ENCODE measurements around the gene TMCO1.
"Not testable (repeated sequence)": the region's sequence is repeated elsewhere in the genome, so short reads cannot be mapped to it uniquely, and the experiment has no call there.

The TMCO1 gene

GRCh38 chr1:165707984-165708706, 60.5 kb downstream of the TMCO1 start:
- H2BK15ac ChIP-seq (ENCODE audit: low read depth, poor library complexity, severe bottlenecking) = no peak overlapping the region
- WGBS = 89% methylated on average over 11 of the region's 11 CpGs
- no peak overlapping the region for H2BK5ac ChIP-seq (ENCODE audit: low read depth, low read length, poor library complexity, severe bottlenecking)
- H2AFZ ChIP-seq (ENCODE audit: low read depth, low read length) = no peak overlapping the region
- H3K27me3 ChIP-seq (ENCODE audit: control insufficient read depth in 1 of 2, insufficient read depth in 1 of 2, low read length in 2 of 2) = peaks cover 5 to 9% of the 10 kb centered on the region in 2 experiments
- H2BK12ac ChIP-seq (ENCODE audit: low read length in 2 of 2) = no peak overlapping the region
- H3K4me3 ChIP-seq (ENCODE audit: insufficient read depth in 1 of 2, low read depth in 1 of 2, low read length in 2 of 2) = no peak overlapping the region
- no peak overlapping the region for H3K18ac ChIP-seq (ENCODE audit: low read depth in 1 of 2, low read length in 2 of 2)
- no peak overlapping the region for H4K8ac ChIP-seq (ENCODE audit: low read length)
- no peak overlapping the region for H3K9ac ChIP-seq (ENCODE audit: low read length)
- H3K4ac ChIP-seq (ENCODE audit: low read depth in 1 of 2, low read length in 2 of 2) = no peak overlapping the region
- H3K4me2 ChIP-seq (ENCODE audit: low read length, poor library complexity, severe bottlenecking) = no peak overlapping the region
- H3K27ac ChIP-seq (ENCODE audit: low read length, poor library complexity, severe bottlenecking) = no peak overlapping the region
- H3K36me3 ChIP-seq (ENCODE audit: control insufficient read depth in 1 of 2, insufficient read depth in 2 of 2, low read depth in 1 of 2, low read length in 2 of 2) = no peaks in the 10 kb centered on the region
- no peaks in the 10 kb centered on the region for H3K9me3 ChIP-seq (ENCODE audit: control insufficient read depth, low read length)
- no peak overlapping the region for H2BK120ac ChIP-seq (ENCODE audit: low read depth, low read length)
- H3K14ac ChIP-seq (ENCODE audit: low read length in 2 of 2) = no peak overlapping the region
- H3K79me1 ChIP-seq (replicated peaks; ENCODE audit: low read length, poor library complexity, severe bottlenecking) = no peaks in the 10 kb centered on the region
- no peak overlapping the region for H4K91ac ChIP-seq (ENCODE audit: low read length)
- H2AK5ac ChIP-seq (ENCODE audit: low read length, severe bottlenecking) = no peak overlapping the region
- no peaks in the 10 kb centered on the region for H3K4me1 ChIP-seq (ENCODE audit: control insufficient read depth, insufficient read depth, low read depth, low read length)
- no peak for DNase-seq
- H3K23ac ChIP-seq (ENCODE audit: low read length in 2 of 2) = no peak overlapping the region

- WGBS = 85% methylated on average over 1 of the region's 2 CpGs
- Histone ChIP-seq H3K4me3 (ENCODE audit: insufficient read depth in 1 of 2, low read depth in 1 of 2, low read length in 2 of 2) (no peak overlapping the region), H3K18ac (ENCODE audit: low read depth in 1 of 2, low read length in 2 of 2) (no peak overlapping the region)
Observed at GRCh38 chr1:165703648-165704047, 65.0 kb downstream of the TMCO1 start.

GRCh38 chr1:165701922-165702321, 66.7 kb downstream of the TMCO1 start:
- not testable (repeated sequence) for H2BK15ac ChIP-seq (ENCODE audit: low read depth, poor library complexity, severe bottlenecking); H3K4me3 ChIP-seq (ENCODE audit: insufficient read depth in 1 of 2, low read depth in 1 of 2, low read length in 2 of 2); H2AFZ ChIP-seq (ENCODE audit: low read depth, low read length); H2BK120ac ChIP-seq (ENCODE audit: low read depth, low read length); H2BK12ac ChIP-seq (ENCODE audit: low read length in 2 of 2); H2BK5ac ChIP-seq (ENCODE audit: low read depth, low read length, poor library complexity, severe bottlenecking); H3K36me3 ChIP-seq (ENCODE audit: control insufficient read depth in 1 of 2, insufficient read depth in 2 of 2, low read depth in 1 of 2, low read length in 2 of 2); DNase-seq; H3K4me1 ChIP-seq (ENCODE audit: control insufficient read depth, insufficient read depth, low read depth, low read length); H3K27me3 ChIP-seq (ENCODE audit: control insufficient read depth in 1 of 2, insufficient read depth in 1 of 2, low read length in 2 of 2); H3K14ac ChIP-seq (ENCODE audit: low read length in 2 of 2); H2AK5ac ChIP-seq (ENCODE audit: low read length, severe bottlenecking); H3K9me3 ChIP-seq (ENCODE audit: control insufficient read depth, low read length); H4K8ac ChIP-seq (ENCODE audit: low read length); H3K4me2 ChIP-seq (ENCODE audit: low read length, poor library complexity, severe bottlenecking); H3K4ac ChIP-seq (ENCODE audit: low read depth in 1 of 2, low read length in 2 of 2); H3K23ac ChIP-seq (ENCODE audit: low read length in 2 of 2); H3K9ac ChIP-seq (ENCODE audit: low read length); H3K27ac ChIP-seq (ENCODE audit: low read length, poor library complexity, severe bottlenecking); H3K79me1 ChIP-seq (replicated peaks; ENCODE audit: low read length, poor library complexity, severe bottlenecking); H4K91ac ChIP-seq (ENCODE audit: low read length); H3K18ac ChIP-seq (ENCODE audit: low read depth in 1 of 2, low read length in 2 of 2)
- 83% methylated on average over 5 of the region's 7 CpGs for WGBS

More at GRCh38 chr1:165703648-165704047, 65.0 kb downstream of the TMCO1 start:
- Histone ChIP-seq H3K14ac (ENCODE audit: low read length in 2 of 2) (no peak overlapping the region), H3K23ac (ENCODE audit: low read length in 2 of 2) (no peak overlapping the region), H3K27ac (ENCODE audit: low read length, poor library complexity, severe bottlenecking) (no peak overlapping the region), H3K36me3 (ENCODE audit: control insufficient read depth in 1 of 2, insufficient read depth in 2 of 2, low read depth in 1 of 2, low read length in 2 of 2) (no peaks in the 10 kb centered on the region), H3K9ac (ENCODE audit: low read length) (no peak overlapping the region), H3K4me1 (ENCODE audit: control insufficient read depth, insufficient read depth, low read depth, low read length) (no peaks in the 10 kb centered on the region), H3K4ac (ENCODE audit: low read depth in 1 of 2, low read length in 2 of 2) (no peak overlapping the region), H2BK12ac (ENCODE audit: low read length in 2 of 2) (no peak overlapping the region), H2AK5ac (ENCODE audit: low read length, severe bottlenecking) (no peak overlapping the region), H2AFZ (ENCODE audit: low read depth, low read length) (no peak overlapping the region), H3K4me2 (ENCODE audit: low read length, poor library complexity, severe bottlenecking) (no peak overlapping the region), H3K9me3 (ENCODE audit: control insufficient read depth, low read length) (no peaks in the 10 kb centered on the region), H2BK5ac (ENCODE audit: low read depth, low read length, poor library complexity, severe bottlenecking) (no peak overlapping the region), H4K8ac (ENCODE audit: low read length) (no peak overlapping the region), H3K79me1 (replicated peaks; ENCODE audit: low read length, poor library complexity, severe bottlenecking) (no peaks in the 10 kb centered on the region), H2BK120ac (ENCODE audit: low read depth, low read length) (no peak overlapping the region), H3K27me3 (ENCODE audit: control insufficient read depth in 1 of 2, insufficient read depth in 1 of 2, low read length in 2 of 2) (peaks cover 4 to 11% of the 10 kb centered on the region in 2 experiments), H2BK15ac (ENCODE audit: low read depth, poor library complexity, severe bottlenecking) (no peak overlapping the region), H4K91ac (ENCODE audit: low read length) (no peak overlapping the region)
- peak; percentile 10 for DNase-seq

GRCh38 chr1:165699577-165699976, 69.1 kb downstream of the TMCO1 start:
- Histone ChIP-seq H3K4me1 (ENCODE audit: control insufficient read depth, insufficient read depth, low read depth, low read length) (peaks cover 1% of the 10 kb centered on the region), H3K9me3 (ENCODE audit: control insufficient read depth, low read length) (no peaks in the 10 kb centered on the region), H3K4ac (ENCODE audit: low read depth in 1 of 2, low read length in 2 of 2) (no peak overlapping the region)

More at GRCh38 chr1:165699577-165699976, 69.1 kb downstream of the TMCO1 start:
- Histone ChIP-seq H4K91ac (ENCODE audit: low read length) (no peak overlapping the region), H2BK12ac (ENCODE audit: low read length in 2 of 2) (no peak overlapping the region), H2BK15ac (ENCODE audit: low read depth, poor library complexity, severe bottlenecking) (no peak overlapping the region), H2BK120ac (ENCODE audit: low read depth, low read length) (no peak overlapping the region), H2AFZ (ENCODE audit: low read depth, low read length) (no peak overlapping the region), H3K14ac (ENCODE audit: low read length in 2 of 2) (no peak overlapping the region), H3K27me3 (ENCODE audit: control insufficient read depth in 1 of 2, insufficient read depth in 1 of 2, low read length in 2 of 2) (peaks cover 0 to 6% of the 10 kb centered on the region in 2 experiments), H3K36me3 (ENCODE audit: control insufficient read depth in 1 of 2, insufficient read depth in 2 of 2, low read depth in 1 of 2, low read length in 2 of 2) (no peaks in the 10 kb centered on the region), H3K4me3 (ENCODE audit: insufficient read depth in 1 of 2, low read depth in 1 of 2, low read length in 2 of 2) (no peak overlapping the region), H3K9ac (ENCODE audit: low read length) (no peak overlapping the region), H2BK5ac (ENCODE audit: low read depth, low read length, poor library complexity, severe bottlenecking) (no peak overlapping the region), H3K4me2 (ENCODE audit: low read length, poor library complexity, severe bottlenecking) (no peak overlapping the region), H3K18ac (ENCODE audit: low read depth in 1 of 2, low read length in 2 of 2) (no peak overlapping the region), H4K8ac (ENCODE audit: low read length) (no peak overlapping the region), H3K27ac (ENCODE audit: low read length, poor library complexity, severe bottlenecking) (no peak overlapping the region), H3K23ac (ENCODE audit: low read length in 2 of 2) (no peak overlapping the region), H3K79me1 (replicated peaks; ENCODE audit: low read length, poor library complexity, severe bottlenecking) (peaks cover 2% of the 10 kb centered on the region), H2AK5ac (ENCODE audit: low read length, severe bottlenecking) (no peak overlapping the region)
- DNase-seq = no peak
- WGBS = 76% methylated on average over 1 of the region's 3 CpGs

Measured in mesenchymal stem cell (in vitro differentiated cells and primary cell).